HCT116 (cell line): Measurements from ENCODE around the gene GPN2. TPM values are rescaled to one million over a fixed set of nuclear protein-coding genes. Genes with fewer than 3 reads are reported as not detected.

ENCODE experiments used
- ATAC-seq: fragments of 200-7000 bp; cut with Tn5 transposase; 2 replicates; pipeline ENCODE4 v1.9.1; 2020; ENCODE audit warnings: mild to moderate bottlenecking, moderate library complexity
- BruUV-seq: library from RNA; stranded (reverse); fragments of 400-500 nt; replicated peaks from 2 replicates; lab custom pipeline; 2021; lab: Mats Ljungman, UMichigan
- CTCF ChIA-PET: fragments of 300-600 bp; sonication (Branson Sonifier 250); formaldehyde crosslinking; loops from one replicate; lab custom pipeline; 2021; ENCODE audit warnings: antibody characterized with exemption; lab: Charles Lee
- POLR2A ChIA-PET: fragments of 300-600, 350-600 bp; sonication (Branson Sonifier 250); formaldehyde crosslinking; loops from one replicate; lab custom pipeline; 2021; ENCODE audit warnings: antibody characterized with exemption; lab: Charles Lee
- RAD21 ChIA-PET, 2 experiments: fragments of 300-600 bp; sonication (Branson Sonifier 250); formaldehyde crosslinking; loops; one replicate each; lab custom pipeline; 2023; ENCODE audit warnings: low total read pairs in 2 of 2; ENCODE audit not compliant: uncharacterized antibody in 2 of 2, unreplicated experiment in 2 of 2, low non-redundant PET in 1 of 2; lab: Charles Lee
- DNase-seq: peaks from one replicate; pipeline ENCODE4 v3.0.0-alpha.2; 2010; ENCODE audit warnings: low read depth, low spot score
- H2AFZ ChIP-seq: fragments of 200-600 bp; shearing (Covaris generic), sonication (generic); 2 replicates; pipeline ENCODE4 v1.6.1; 2017; ENCODE audit warnings: low read depth, mixed run types, mixed read lengths, antibody characterized with exemption, low read length; ENCODE audit not compliant: poor library complexity, severe bottlenecking
- H3K27ac ChIP-seq: 2 replicates; pipeline ENCODE4 v1.5.1; 2012; ENCODE audit warnings: low read depth, low read length
- H3K27me3 ChIP-seq: fragments of 200-600 bp; sonication (generic); 2 replicates; pipeline ENCODE4 v1.6.1; 2016; ENCODE audit warnings: mixed run types, low read length, mixed read lengths; ENCODE audit not compliant: insufficient read depth
- H3K36me3 ChIP-seq, 2 experiments: fragments of 200-500 bp in 1 of 2; fragments of 200-600 bp in 1 of 2; sonication (Bioruptor generic) in 1 of 2; sonication (generic) in 1 of 2; 2 replicates each; pipeline versions ENCODE4 v1.5.1 to v1.6.1; 2014 to 2016; ENCODE audit warnings: low read length in 2 of 2, inconsistent platforms in 1 of 2, mixed read lengths in 1 of 2, mixed run types in 1 of 2; ENCODE audit not compliant: insufficient read depth in 2 of 2, control insufficient read depth in 1 of 2
- H3K4me1 ChIP-seq, 2 experiments: fragments of 200-600 bp in 1 of 2; sonication (generic) in 1 of 2; 2 replicates each; pipeline versions ENCODE4 v1.5.1 to v1.6.1; 2012 to 2017; ENCODE audit warnings: low read length in 2 of 2, inconsistent platforms in 1 of 2, mild to moderate bottlenecking in 1 of 2, mixed read lengths in 1 of 2, mixed run types in 1 of 2, moderate library complexity in 1 of 2; ENCODE audit not compliant: insufficient read depth in 2 of 2, control insufficient read depth in 1 of 2
- H3K4me2 ChIP-seq: fragments of 200-600 bp; sonication (generic); 2 replicates; pipeline ENCODE4 v1.6.1; 2017; ENCODE audit warnings: mixed run types, low read length, mixed read lengths
- H3K4me3 ChIP-seq, 2 experiments: fragments of 200-600 bp in 1 of 2; sonication (generic) in 1 of 2; replicated peaks in 1 of 2; 2 replicates each; pipeline ENCODE4 v1.5.1; 2011 to 2016; ENCODE audit warnings: low read length in 2 of 2, control low read depth in 1 of 2, low read depth in 1 of 2, mild to moderate bottlenecking in 1 of 2, mixed read lengths in 1 of 2, mixed run types in 1 of 2
- H3K79me2 ChIP-seq: fragments of 200-600 bp; sonication (generic); 2 replicates; pipeline ENCODE4 v1.6.1; 2017; ENCODE audit warnings: mild to moderate bottlenecking, mixed run types, low read length, moderate library complexity, mixed read lengths; ENCODE audit not compliant: insufficient read depth
- H3K9ac ChIP-seq: fragments of 200-600 bp; sonication (generic); 2 replicates; pipeline ENCODE4 v1.6.1; 2016; ENCODE audit warnings: low read length, mixed read lengths
- H3K9me2 ChIP-seq: fragments of 200-600 bp; sonication (generic), shearing (Covaris generic); 2 replicates; pipeline ENCODE4 v1.6.1; 2017; ENCODE audit warnings: mixed run types, mild to moderate bottlenecking, moderate library complexity; ENCODE audit not compliant: insufficient read depth
- H3K9me3 ChIP-seq, 2 experiments: fragments of 200-500 bp in 1 of 2; fragments of 200-600 bp in 1 of 2; sonication (Bioruptor generic) in 1 of 2; sonication (generic) in 1 of 2; 2 replicates each; pipeline ENCODE4 v1.6.1; 2014 to 2017; ENCODE audit warnings: low read length in 2 of 2, mixed read lengths in 2 of 2, inconsistent platforms in 1 of 2, low read depth in 1 of 2, mild to moderate bottlenecking in 1 of 2, mixed run types in 1 of 2, moderate library complexity in 1 of 2; ENCODE audit not compliant: control insufficient read depth in 1 of 2, insufficient read depth in 1 of 2
- H4K20me1 ChIP-seq: fragments of 200-600 bp; sonication (generic), shearing (Covaris generic); 2 replicates; pipeline ENCODE4 v1.6.1; 2017; ENCODE audit warnings: mixed run types, mild to moderate bottlenecking, moderate library complexity; ENCODE audit not compliant: insufficient read depth
- ATF3 ChIP-seq: IDR thresholded peaks from 2 replicates; pipeline ENCODE4 v1.6.1; 2012
- CBX3 ChIP-seq: IDR thresholded peaks from 2 replicates; pipeline ENCODE4 v1.6.1; 2012; ENCODE audit warnings: low read depth
- CEBPB ChIP-seq: IDR thresholded peaks from 2 replicates; pipeline ENCODE4 v1.6.1; 2012; ENCODE audit warnings: low read depth
- EGR1 ChIP-seq: IDR thresholded peaks from 2 replicates; pipeline ENCODE4 v1.6.1; 2012; ENCODE audit warnings: low read depth
- ELF1 ChIP-seq: IDR thresholded peaks from 2 replicates; pipeline ENCODE4 v1.6.1; 2012; ENCODE audit warnings: low read depth, borderline replicate concordance
- EZH2 ChIP-seq: fragments of 200-600 bp; sonication (generic); IDR thresholded peaks from 2 replicates; pipeline ENCODE4 v1.6.1; 2017; ENCODE audit warnings: antibody characterized with exemption, mixed run types
- EZH2phosphoT487 ChIP-seq: fragments of 200-600 bp; IDR thresholded peaks from 2 replicates; pipeline ENCODE4 v1.6.1; 2018; ENCODE audit warnings: antibody characterized with exemption, borderline replicate concordance
- JUND ChIP-seq: IDR thresholded peaks from 2 replicates; pipeline ENCODE4 v1.6.1; 2012
- MAX ChIP-seq: IDR thresholded peaks from 2 replicates; pipeline ENCODE4 v1.6.1; 2012
- POLR2A ChIP-seq: IDR thresholded peaks from 2 replicates; pipeline ENCODE4 v1.7.0; 2011; ENCODE audit warnings: borderline replicate concordance; ENCODE audit not compliant: insufficient read depth, insufficient read length; ENCODE audit errors: extremely low read depth
- REST ChIP-seq: IDR thresholded peaks from 2 replicates; pipeline ENCODE4 v1.6.1; 2012; ENCODE audit warnings: low read depth
- SP1 ChIP-seq: IDR thresholded peaks from 2 replicates; pipeline ENCODE4 v1.6.1; 2012; ENCODE audit warnings: low read depth
- SRF ChIP-seq: IDR thresholded peaks from 2 replicates; pipeline ENCODE4 v1.6.1; 2012; ENCODE audit warnings: low read depth
- YY1 ChIP-seq: IDR thresholded peaks from 2 replicates; pipeline ENCODE4 v1.6.1; 2011; ENCODE audit warnings: low read length, low read depth, moderate library complexity, mild to moderate bottlenecking; ENCODE audit not compliant: insufficient replicate concordance; ENCODE audit errors: extremely low read depth
- ZNF274 ChIP-seq: fragments of 200-500 bp; sonication (Bioruptor generic); IDR thresholded peaks from 2 replicates; pipeline ENCODE4 v1.6.1; 2014; ENCODE audit warnings: mild to moderate bottlenecking, low read depth, low read length, inconsistent platforms
- intact Hi-C: fragments of 100-400 bp; cut with micrococcal nuclease; formaldehyde crosslinking; loops from 2 replicates; pipeline ENCODE4 v1.10.0; 2022
- total RNA-seq: library from RNA; stranded (reverse); gene quantifications from one replicate; pipeline ENCODE4 v1.2.1, GENCODE V29; 2021; ENCODE audit not compliant: unreplicated experiment

Gene GPN2
- total RNA-seq, 1 experiment from 2014 or later, result 37.2 TPM

GRCh38 chr1:26833432-26834405, 56.4 kb downstream of the GPN2 start:
- BruUV-seq, result no TSS peak
- Histone ChIP-seq H4K20me1 (no peaks in the 10 kb centered on the region), H3K27me3 (no peaks in the 10 kb centered on the region), H3K9me3 (no peaks in the 10 kb centered on the region), H3K79me2 (peaks cover 36% of the 10 kb centered on the region), H3K36me3 (peaks cover 39 to 52% of the 10 kb centered on the region in 2 experiments), H3K27ac (no peak overlapping the region), H3K4me2 (no peak overlapping the region), H3K9me2 (no peaks in the 10 kb centered on the region), H3K9ac (no peak overlapping the region), H3K4me1 (peaks cover 0 to 8% of the 10 kb centered on the region in 2 experiments; a peak in 2 of 4 replicates), H3K4me3 (no peak overlapping the region), H2AFZ (no peak overlapping the region)
- TF ChIP-seq SRF (no peak), YY1 (no peak), EZH2 (no peak), ZNF274 (no peak), JUND (no peak), EZH2phosphoT487 (no peak), CEBPB (no peak), CBX3 (no peak), EGR1 (no peak), MAX (no peak), REST (no peak), POLR2A (no peak), ELF1 (no peak), ATF3 (no peak), SP1 (no peak)
- ChIA-PET RAD21 (no interaction called here), CTCF (no interaction called here), POLR2A (no interaction called here)
- ATAC-seq (no peak), DNase-seq (no peak)
- intact Hi-C loops, result no loop called here
